HG02870 (cell line): ENCODE results near the gene SLC12A3.
"Not testable (repeated sequence)": the region's sequence is repeated elsewhere in the genome, so short reads cannot be mapped to it uniquely, and the experiment has no call there.

ENCODE experiments used
- ATAC-seq: cut with Tn5 transposase; IDR thresholded peaks from one replicate; pipeline ENCODE4 v1.9.1; 2021; ENCODE audit warnings: mild to moderate bottlenecking, moderate library complexity; ENCODE audit not compliant: unreplicated experiment

The SLC12A3 gene

GRCh38 chr16:56918467-56919012, 53.5 kb downstream of the SLC12A3 start:
- ATAC-seq: no peak

- ATAC-seq: no peak
Measured at GRCh38 chr16:56919099-56919800, 54.2 kb downstream of the SLC12A3 start.

GRCh38 chr16:56921571-56921970, 56.6 kb downstream of the SLC12A3 start:
- ATAC-seq: no peak

- no peak for ATAC-seq
Measured at GRCh38 chr16:56923481-56924091, 58.6 kb downstream of the SLC12A3 start.

GRCh38 chr16:56927471-56927870, 62.5 kb downstream of the SLC12A3 start:
- no peak for ATAC-seq

GRCh38 chr16:56929639-56930038, 64.6 kb downstream of the SLC12A3 start:
- ATAC-seq: no peak

- no peak for ATAC-seq
Measured at GRCh38 chr16:56930486-56931270, 65.7 kb downstream of the SLC12A3 start.

GRCh38 chr16:56931271-56931891, 66.4 kb downstream of the SLC12A3 start:
- ATAC-seq: peak; percentile 31

GRCh38 chr16:56931892-56932720, 67.1 kb downstream of the SLC12A3 start, which contains the start of gene HERPUD1:
HERPUD1 (plus strand) TSS chr16:56932142; CDS start chr16:56932245, 103 bp downstream.
- peak; percentile 84 for ATAC-seq

GRCh38 chr16:56932721-56933619, 68.0 kb downstream of the SLC12A3 start:
- no peak for ATAC-seq

- ATAC-seq: no peak
Measured at GRCh38 chr16:56933828-56934598, 69.0 kb downstream of the SLC12A3 start.

- not testable (repeated sequence) for ATAC-seq
Measured at GRCh38 chr16:56934599-56935145, 69.7 kb downstream of the SLC12A3 start.

GRCh38 chr16:56935201-56935600, 70.2 kb downstream of the SLC12A3 start:
- ATAC-seq: no peak

- no peak for ATAC-seq
Measured at GRCh38 chr16:56936491-56936890, 71.5 kb downstream of the SLC12A3 start.

GRCh38 chr16:56936950-56937349, 71.9 kb downstream of the SLC12A3 start:
- no peak for ATAC-seq

- no peak for ATAC-seq
Measured at GRCh38 chr16:56938664-56939513, 73.9 kb downstream of the SLC12A3 start.

- no peak for ATAC-seq
Measured at GRCh38 chr16:56939801-56940200, 74.8 kb downstream of the SLC12A3 start.
